Stimulated activated CD4-positive, alpha-beta T cell treated with anti-CD3 and anti-CD28 coated beads, Interleukin-1b, Interleukin-23, amount 100 ng/mL, for 24 hours (primary cell): ENCODE results near the gene NRXN3.

Experiments
- DNase-seq, 4 experiments: peaks; one replicate each; pipeline ENCODE4 v3.0.0-alpha.2; 2020; ENCODE audit warnings: low read depth in 4 of 4, low spot score in 1 of 4

NRXN3 gene

DNA sequence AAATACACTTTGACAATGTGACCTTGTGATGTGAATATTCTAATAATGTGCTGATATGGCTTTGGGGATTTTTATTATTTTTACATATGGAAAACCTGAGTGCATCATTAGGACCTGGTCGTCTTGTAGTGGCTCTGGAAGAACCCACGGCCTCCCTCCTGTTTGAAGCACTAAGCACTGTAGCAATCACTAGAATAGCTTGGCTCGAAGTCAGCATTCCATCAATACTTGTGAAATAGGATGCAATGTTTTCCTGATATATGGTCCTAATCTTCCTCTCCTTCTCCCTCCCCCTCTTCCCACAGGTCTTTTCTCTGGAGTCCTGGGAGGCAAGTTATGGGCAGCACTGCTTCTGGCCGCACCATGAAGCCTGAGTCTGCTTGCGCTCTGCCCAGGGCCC is 71.9 kb downstream of the NRXN3 start:
- DNase-seq = no peak

DNA sequence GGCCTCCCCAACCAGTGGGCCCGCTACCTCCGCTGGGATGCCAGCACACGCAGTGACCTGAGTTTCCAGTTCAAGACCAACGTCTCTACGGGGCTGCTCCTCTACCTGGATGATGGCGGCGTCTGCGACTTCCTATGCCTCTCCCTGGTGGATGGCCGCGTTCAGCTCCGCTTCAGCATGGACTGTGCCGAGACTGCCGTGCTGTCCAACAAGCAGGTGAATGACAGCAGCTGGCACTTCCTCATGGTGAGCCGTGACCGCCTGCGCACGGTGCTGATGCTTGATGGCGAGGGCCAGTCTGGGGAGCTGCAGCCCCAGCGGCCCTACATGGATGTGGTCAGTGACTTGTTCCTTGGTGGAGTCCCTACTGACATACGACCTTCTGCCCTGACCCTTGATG is 73.0 kb downstream of the NRXN3 start:
- no peak for DNase-seq

DNA sequence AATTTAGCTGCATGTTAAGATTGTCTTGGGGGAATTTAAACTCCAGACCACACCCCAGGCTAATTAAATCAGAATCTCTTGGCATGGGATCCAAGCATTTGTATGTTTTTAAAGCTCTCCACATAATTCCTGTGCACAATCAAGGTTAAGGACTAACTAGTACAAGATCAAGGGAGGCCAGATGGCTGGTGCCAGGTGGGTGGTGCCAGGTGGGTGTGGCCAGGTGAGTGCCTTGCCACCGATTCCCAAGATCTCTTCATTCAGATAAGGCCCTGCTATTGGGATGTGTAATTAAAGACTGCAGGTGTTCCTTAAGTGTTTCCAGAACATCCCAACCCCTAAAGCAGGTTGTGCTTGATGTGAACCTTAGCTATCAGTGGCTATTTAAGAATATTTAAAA is 75.1 kb downstream of the NRXN3 start:
- no peak for DNase-seq

DNA sequence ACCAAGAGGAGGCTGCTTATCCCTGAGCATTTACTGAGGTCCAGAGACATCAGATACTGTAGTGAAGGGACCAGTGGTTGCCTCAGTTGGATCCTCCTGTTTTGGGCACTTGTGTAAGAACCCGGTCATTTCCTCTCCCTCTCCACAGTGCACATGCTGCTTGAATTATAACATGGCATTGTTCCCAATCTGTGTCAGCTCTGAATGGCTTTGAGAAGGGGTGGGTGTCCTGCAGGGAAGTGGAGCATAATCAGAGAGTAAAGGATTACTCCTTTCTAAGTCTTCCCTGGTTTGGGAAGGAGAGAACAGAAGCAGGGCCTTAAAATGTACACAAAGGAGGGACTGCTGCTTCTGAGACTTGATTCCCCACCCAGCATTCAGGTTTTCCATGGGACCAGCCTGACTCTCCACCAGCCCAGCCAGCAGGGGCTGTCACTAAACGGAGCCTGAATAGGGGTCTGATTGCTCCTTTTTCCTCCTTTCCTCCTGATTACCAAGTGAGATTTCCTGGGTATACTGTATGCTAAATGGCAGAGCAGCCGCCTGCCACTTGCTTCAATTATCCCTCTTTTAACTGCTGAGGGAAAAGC is 78.4 kb downstream of the NRXN3 start:
- DNase-seq = no peak

DNA sequence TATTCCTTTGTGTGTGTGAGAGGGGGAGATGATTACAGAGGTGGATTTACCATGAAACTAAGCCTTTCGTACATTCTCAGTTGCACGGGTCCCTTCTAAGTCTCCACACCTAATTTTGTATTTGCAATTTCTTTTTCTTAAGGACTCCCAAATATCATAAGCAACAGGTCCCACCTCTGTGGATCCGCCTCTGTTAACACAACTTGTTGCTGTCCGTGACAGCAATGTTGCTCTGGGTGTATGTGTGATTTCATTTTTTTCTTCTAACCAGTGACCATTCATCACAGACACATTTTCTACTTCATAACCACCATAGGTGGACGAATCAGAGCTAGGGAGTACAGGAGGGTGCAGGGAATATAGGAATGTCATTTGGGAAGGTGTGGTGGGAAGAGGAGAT is 81.1 kb downstream of the NRXN3 start:
- no peak for DNase-seq

DNA sequence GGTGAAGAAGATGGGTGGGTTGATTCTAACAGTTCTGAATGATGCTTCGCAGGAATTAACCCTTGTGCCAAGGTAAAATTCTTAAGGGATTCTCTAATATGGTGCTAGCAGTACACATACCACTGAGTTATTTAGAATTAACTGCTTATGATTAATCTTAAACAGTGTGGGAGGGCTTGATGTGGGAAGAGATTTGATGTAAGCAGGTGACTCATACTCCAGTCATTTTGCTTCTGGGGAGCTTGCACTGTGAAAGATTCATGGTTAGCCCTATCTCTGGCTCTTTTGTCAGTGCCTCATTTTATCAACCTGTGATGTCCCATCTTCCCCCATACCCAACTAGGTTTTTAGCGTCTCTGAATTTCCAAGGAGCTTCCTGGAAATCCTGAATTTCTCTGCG is 83.8 kb downstream of the NRXN3 start:
- DNase-seq = no peak

DNA sequence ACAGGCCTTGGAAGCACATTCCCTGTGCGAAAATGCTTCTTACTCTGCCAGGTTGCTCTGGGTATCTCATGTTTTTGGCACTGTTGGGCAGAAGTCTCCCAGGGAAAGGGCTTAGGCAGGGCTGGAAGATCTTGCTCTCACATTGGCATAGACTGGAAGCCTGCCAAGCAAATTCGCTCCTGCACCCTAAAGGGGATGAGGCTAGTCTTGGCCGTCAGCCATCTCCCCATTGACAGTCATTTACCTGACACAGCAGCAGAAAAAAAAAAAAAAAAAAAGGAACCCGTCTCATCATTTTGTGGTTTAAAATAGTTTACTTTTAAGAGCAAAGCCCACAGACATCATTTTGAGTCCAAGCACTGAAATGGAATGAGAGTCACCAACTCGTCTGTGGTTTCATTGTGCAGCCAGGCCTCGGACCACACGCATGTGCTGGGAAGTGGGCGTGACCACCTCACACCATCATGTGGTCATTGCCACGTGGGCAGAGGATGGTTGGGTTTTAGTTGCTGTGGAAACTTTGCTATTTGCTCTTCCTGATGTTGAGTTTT is 84.8 kb downstream of the NRXN3 start:
- DNase-seq = no peak

DNA sequence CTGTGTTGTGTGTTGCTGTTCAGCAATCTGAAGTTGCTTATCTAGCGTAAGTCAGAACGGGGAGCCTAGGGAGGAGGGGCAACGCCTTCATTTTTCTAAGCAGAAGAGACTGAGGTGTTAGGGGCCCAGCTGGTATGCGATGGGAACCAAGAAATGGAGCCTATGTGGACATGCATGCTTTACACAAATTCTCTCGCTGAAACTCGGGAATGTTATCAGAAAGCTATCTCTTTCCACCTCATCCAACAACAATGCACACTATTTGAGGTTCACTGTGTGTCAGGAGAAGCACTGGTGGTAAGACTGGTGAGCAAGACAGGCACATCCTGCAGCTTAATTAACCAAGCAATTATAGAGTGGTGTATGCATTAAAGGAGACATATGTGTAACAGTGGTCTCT is 89.7 kb downstream of the NRXN3 start:
- no peak for DNase-seq

DNA sequence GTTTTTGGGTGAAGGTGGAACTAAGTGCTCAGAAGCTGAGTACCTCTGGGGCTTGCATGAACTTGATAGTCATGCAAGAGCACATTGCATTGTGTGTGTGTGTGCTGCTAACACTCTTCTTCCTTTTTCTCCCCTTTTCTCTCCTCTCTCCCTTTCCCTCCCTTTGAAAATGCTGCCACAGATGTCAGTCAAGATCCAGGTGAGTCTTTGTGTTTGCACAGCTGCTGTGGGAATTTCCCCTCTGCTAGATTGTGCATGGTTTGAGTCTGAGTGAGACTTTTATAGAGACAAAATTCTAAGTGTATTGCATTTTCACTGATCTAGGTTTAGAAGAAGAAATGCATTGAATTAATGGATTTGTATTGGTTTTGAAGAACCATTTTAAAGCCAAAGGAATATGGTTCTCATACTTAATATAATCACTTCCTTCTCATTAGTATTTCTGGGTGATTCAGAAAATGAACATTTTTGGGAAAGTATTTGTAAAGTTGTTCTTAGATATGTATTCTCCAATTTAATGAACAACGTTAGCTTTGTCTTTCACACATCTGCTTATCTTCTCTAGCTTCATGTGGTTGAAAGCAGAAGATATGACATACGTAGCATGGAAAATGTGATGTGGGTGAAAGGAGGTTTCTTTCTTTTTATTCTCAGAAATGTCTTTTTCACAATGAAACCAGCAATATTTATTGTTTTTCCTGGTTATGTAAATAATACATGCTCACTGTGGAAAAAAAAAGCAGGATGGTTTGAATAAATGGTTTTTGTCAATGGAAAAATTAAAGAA is 108.5 kb downstream of the NRXN3 start:
- DNase-seq = no peak

DNA sequence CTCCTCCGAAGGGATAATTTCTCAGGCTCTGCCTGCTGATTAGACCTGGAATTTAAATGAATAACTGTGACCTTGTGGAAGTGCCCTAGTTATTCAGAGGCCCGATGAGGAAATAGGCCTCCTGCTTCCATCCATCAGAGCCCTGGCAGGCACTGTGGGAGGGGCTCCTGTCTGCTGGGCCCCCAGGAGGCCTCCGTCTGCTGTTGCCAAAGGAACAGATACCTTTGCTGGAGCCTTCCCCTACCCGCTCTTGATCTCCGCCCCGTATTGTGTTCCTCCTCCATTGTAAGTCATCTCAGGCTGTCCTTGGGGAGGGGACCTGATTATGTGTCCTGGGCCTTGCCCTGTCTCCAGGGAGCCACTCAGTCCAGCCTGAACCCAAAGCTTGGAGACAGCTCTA is 112.3 kb downstream of the NRXN3 start:
- DNase-seq = no peak

DNA sequence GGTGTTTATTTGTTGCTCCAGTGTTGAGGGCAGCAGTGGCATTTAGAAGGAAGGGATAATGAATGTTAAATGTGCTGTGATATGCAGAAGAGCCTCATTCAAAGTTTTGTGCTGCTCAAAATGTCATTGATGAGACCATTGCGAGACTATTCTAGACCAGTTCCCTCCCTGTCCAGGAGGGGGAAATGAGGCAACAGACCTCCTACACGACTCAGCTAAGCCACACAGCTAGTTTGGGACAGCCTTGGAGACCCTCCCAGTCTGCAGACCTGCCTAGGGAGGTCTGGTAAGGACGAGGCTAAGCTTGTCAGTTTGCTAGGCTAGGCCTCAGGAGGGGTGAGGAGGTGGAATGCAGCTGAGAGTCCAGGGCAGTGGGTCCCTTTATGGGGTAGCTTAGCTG is 116.0 kb downstream of the NRXN3 start:
- DNase-seq = no peak

DNA sequence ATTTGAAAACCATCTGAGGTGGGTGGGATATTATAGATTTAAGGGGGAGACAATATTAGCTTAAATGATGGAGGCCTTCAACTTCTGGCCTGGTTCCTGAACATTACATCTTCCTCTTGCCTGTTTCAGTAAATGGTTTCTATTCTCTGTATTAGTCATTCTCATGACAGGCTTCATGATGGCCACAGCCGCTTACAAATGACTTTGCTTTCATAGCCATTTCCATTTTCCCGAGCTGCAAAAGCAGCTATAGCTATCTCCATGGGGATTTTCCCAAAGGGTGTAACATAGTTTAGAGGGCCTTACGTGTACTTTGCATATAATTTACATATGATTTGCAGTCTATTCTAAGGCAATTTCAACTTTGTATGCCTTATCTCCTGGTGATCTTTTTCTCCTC is 121.8 kb downstream of the NRXN3 start:
- DNase-seq = no peak

DNA sequence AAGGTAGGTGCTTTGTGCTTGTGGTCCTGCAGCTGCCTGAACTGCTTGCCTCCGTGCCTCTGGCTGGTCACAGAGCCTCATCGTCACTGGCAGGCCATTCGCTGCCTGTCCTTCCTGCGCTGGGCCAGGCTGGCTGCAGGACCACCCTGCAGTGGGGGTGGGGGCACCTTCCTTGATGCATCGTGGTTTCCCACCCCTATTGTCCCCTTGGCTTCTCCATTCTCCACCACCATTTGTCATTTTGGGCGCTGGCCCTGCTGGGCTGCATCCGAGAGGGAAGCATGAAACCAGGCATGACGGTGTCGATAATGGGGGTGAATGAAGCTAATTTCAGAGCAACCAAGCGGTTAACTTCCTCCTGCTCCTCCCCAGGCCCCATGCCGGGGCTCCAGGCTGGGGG is 127.7 kb downstream of the NRXN3 start:
- DNase-seq = no peak

DNA sequence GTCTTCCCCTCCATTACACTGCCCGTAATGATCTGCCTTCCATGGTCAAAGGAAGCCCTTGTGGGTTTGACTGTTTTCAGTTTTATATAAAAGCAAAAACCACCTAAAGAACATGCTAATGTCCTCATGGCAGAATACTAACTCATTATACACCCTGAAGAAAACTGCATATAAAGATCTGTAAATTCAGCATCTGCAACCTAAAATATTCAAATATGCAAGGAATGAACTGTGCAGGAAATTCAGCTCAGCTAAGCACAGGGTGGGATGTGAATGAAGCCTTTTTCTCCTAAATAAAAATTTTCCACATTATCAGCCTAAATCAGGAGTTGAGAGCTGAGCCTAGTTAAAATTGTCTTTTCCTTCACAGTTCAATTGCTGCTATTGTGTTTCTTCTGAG is 128.1 kb downstream of the NRXN3 start:
- DNase-seq = no peak

DNA sequence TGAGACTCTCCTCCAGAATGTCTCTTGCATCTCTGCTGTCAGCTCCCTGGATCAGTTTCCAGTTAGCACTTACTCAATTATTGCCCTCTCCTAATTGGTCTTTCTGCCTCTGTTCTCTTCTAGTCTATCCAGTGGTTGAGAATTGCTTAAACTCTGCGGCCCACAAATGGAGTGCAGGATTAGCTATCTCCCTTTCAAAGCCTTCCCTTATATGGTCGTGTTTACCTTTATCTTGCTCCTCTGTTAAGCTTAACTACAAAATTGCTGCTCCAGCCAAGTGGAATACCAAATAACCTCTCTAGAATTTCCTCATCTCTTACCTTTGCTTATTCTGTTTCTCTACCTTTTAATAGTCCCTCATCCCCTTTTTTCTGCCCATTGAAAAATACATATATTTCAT is 132.7 kb downstream of the NRXN3 start:
- no peak for DNase-seq

DNA sequence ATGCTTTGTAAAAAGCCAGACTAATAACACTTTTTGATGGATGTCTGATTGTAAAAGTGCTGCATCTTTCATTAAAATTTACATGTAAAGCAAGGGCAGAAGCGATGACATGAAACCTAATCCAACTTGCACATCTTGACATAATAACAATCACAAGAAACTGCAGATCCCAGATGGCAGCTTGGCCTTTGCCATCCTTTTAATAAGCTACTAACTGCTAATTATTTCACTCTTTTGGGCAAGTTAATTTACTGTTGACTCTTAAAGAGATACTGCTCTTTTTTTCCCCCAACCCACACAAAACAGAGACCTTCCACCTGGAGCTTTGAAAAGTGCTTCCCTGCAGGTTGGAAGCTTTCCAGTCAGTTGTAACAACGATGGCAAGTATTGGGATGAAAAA is 137.5 kb downstream of the NRXN3 start:
- no peak for DNase-seq

DNA sequence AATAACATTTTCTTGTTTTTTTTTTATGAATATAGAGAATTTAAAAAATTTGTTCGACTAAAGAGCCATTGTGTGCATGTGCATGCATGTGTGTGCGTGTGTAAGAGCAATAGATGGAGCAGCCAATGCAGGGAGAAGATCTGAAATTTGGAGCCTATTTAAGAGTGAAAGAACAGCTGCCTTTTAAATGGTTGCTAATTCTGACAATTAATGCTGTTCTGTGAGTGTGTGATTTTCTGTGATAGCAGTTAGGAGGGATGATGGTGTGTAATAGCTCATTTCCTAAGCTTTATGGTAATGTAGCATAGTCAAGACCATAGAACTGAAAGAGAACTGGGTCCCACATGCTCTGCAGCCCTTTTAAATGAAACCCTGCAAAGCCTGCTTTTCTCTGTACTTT is 137.9 kb downstream of the NRXN3 start:
- no peak for DNase-seq

DNA sequence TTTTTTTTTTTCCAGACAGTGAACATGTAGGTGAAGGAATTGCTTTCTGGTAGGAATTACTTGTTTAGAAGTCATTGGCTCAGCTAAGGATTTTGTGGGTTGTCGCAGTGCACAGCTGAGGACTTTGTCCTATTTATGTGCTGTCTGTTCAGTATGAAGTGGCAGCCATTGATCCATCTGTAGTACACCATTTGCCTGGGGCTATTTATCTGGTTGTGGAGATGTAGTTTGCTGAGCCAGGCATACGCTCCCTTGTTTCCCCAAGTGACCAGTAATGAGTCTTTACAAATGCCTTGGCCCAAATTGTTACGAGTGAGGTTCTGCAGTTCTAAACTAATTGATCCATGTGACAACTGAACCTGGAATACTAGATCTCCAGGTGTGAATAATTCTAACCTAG is 140.1 kb downstream of the NRXN3 start:
- no peak for DNase-seq

DNA sequence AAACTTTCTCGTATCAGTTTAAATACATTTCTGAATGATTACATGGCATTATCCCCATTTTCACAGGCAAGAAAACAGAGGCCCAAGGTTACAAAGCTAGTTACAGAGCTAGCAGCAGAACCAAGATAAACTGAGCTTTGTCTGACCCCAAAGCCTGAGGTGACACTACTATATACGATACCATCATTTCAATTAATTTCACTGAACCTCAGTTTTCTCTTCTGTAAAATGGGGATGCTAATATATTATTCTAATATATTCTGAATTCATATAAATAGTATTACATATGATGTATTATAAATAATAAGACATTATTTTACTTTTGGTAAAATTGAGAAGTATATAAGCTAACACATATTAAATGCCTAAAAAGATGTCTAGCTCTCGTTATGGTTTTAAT is 143.3 kb downstream of the NRXN3 start:
- no peak for DNase-seq

DNA sequence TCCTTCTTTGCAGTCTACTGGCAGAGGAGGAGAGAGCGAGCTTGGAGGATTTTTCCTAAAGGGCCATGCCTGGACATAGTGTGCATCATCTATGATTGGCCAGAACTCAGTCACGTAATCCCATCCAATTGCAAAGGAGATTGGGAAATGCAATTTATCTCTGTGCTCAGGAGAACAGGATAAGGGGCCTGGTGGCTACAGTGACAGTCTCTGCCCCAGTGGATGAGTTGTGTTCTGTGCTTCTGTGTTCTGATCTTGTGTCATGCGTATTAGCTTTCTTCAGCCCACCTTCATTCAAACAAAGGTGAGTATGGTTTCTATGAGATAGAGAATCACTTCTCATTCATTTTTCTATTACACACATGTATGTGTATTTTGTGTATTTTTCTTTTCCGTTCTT is 144.3 kb downstream of the NRXN3 start:
- DNase-seq = no peak

DNA sequence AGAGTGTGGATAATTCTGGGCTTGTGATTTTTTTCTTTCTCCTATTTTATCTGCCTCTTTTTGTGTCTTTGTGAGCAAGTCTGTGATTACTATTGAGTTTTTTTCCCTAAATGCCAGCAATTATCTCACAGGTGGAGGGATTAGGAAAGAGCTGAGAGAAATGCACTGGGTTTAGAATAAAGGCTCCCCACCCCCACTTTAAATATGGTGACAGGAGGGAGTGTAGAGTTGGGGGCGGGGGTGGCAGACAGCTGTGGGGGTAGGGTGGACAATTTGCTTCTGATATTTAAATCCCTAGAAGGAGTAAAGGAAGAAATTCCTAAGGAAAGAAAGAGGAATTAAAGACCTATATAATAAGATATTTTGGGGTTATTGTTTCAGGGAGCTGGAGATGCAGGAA is 145.9 kb downstream of the NRXN3 start:
- no peak for DNase-seq

DNA sequence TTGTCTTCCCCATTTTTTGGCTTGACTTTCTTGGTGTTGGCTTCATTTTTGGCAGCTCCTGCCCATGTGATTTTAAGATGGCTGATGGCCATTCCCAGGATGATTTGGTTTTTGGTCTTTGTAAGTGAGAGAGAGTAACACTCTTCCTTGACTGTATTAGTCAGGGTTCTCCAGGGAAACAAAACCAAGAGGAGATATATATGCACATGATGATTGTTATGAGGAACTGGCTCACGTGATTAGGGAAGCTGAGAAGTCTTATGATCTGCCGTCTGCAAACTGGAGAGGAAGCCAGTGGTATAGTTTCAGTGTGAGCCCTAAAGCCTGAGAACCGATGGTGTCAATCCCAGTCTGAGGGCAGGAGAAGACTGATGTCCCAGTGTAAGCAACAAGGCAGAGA is 146.6 kb downstream of the NRXN3 start:
- DNase-seq = no peak

DNA sequence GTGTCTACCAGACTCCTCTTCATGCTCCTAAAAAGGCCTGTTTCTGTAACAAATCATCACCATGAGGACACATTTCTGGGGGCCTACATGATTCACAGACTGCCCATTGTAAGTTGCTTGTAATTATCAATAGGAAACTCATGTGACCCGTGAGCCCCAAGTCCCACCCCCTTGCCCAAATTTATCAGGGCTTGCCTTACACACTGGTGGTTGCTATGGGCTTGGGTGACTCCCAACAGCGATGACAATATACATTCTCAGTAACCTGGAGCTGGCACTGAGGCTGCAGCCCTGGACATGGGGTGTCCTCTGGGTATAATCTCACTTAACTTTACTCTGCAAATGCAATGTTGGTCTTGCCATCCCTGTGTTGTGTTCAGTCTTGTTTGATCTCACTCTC is 149.2 kb downstream of the NRXN3 start:
- DNase-seq = no peak
